GM12891 (cell line): ENCODE results near the gene CX3CL1.

Experiments used
- POLR2A ChIP-seq: IDR thresholded peaks from 2 replicates; pipeline ENCODE4 v1.6.1; 2011; ENCODE audit warnings: low read depth, low read length, control low read depth
- POLR2AphosphoS5 ChIP-seq: IDR thresholded peaks from 2 replicates; pipeline ENCODE4 v1.6.1; 2011; ENCODE audit warnings: low read depth, low read length, control low read depth
- TAF1 ChIP-seq: IDR thresholded peaks from 2 replicates; pipeline ENCODE4 v1.6.1; 2011; ENCODE audit warnings: low read depth, low read length, control low read depth

GRCh38 chr16:57379579-57379978, 7.3 kb downstream of the CX3CL1 start:
- TF ChIP-seq POLR2A (no peak), POLR2AphosphoS5 (no peak), TAF1 (no peak)
